Measurements from ENCODE around the gene RITA1.

The RITA1 gene

DNA sequence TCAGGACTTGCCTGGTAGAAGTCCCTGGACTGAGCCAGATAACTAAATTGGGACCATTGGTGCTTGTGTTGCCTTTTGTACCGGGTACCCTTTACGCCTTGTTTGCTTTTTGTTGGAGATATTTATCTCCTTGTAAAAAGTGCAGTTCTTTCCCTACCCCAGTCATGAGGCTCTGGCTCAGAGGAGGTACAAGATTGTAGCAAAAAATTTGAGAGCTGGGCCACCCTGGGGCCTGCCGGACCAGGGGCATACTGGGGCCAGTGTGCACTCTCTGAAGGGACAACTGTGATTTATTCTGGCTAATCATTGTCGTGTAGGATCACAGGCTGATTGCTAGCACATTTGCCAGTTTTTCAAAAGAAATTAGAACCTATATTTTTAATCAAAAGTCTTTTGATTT, 49.0 kb downstream of the RITA1 start:
- H3K4me2 ChIP-seq (ENCODE audit: low read length) = no peak overlapping the region
- no peak overlapping the region for H3K4me3 ChIP-seq (ENCODE audit: low read length)
- H4K20me1 ChIP-seq (ENCODE audit: control insufficient read depth, insufficient read depth, low read depth, low read length) = no peaks in the 10 kb centered on the region
- TF ChIP-seq EZH2phosphoT487 (IDR thresholded peaks at IDR 0.05; ENCODE audit: borderline replicate concordance, low read length) = no peak
- TF ChIP-seq, protein P1, sequence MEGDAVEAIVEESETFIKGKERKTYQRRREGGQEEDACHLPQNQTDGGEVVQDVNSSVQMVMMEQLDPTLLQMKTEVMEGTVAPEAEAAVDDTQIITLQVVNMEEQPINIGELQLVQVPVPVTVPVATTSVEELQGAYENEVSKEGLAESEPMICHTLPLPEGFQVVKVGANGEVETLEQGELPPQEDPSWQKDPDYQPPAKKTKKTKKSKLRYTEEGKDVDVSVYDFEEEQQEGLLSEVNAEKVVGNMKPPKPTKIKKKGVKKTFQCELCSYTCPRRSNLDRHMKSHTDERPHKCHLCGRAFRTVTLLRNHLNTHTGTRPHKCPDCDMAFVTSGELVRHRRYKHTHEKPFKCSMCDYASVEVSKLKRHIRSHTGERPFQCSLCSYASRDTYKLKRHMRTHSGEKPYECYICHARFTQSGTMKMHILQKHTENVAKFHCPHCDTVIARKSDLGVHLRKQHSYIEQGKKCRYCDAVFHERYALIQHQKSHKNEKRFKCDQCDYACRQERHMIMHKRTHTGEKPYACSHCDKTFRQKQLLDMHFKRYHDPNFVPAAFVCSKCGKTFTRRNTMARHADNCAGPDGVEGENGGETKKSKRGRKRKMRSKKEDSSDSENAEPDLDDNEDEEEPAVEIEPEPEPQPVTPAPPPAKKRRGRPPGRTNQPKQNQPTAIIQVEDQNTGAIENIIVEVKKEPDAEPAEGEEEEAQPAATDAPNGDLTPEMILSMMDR (IDR thresholded peaks at IDR 0.05; ENCODE audit: low read depth, low read length, poor library complexity, severe bottlenecking) = no peak
- H3K79me2 ChIP-seq (ENCODE audit: control insufficient read depth, low read length) = peaks cover 88% of the 10 kb centered on the region
- peaks cover 16% of the 10 kb centered on the region for H3F3A ChIP-seq (ENCODE audit: control insufficient read depth, insufficient read depth)
- H3K9me2 ChIP-seq (replicated peaks; ENCODE audit: control insufficient read depth, low read length) = no peaks in the 10 kb centered on the region
- H3K9me3 ChIP-seq (ENCODE audit: control insufficient read depth, insufficient read depth, low read length) = no peaks in the 10 kb centered on the region
- H3K27me3 ChIP-seq (ENCODE audit: control insufficient read depth, low read length) = no peaks in the 10 kb centered on the region
- peaks cover 97% of the 10 kb centered on the region for H3K36me3 ChIP-seq (ENCODE audit: control insufficient read depth, low read length)
- H3K27ac ChIP-seq (ENCODE audit: low read depth, low read length) = no peak overlapping the region
- H3K4me1 ChIP-seq (ENCODE audit: control insufficient read depth, low read length) = peaks cover 98% of the 10 kb centered on the region

DNA sequence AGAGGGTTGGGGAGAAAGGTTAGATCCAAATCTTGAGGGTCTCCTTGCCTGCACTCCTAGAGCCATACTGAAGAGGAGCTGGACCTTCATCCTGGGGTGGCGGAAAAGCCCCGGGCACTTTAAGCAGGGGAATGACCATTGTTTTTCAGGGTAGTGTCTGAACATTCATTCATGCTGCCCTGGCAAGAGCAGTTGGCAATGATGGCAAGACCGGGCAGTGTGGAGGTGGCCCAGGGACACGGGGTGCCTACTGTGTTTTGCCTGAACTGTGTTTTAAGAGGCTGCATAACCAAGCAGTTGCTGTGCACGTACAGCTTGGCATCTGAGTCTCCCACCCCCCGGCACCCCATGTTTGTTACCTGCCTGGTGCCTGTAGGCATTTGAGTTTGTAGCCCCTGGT, 50.5 kb downstream of the RITA1 start:
- H3K4me2 ChIP-seq (ENCODE audit: low read length) = peak overlapping the region; percentile 4; the same call in 1 of the 2 replicates
- H3K36me3 ChIP-seq (ENCODE audit: control insufficient read depth, low read length) = peaks cover 94% of the 10 kb centered on the region
- TF ChIP-seq EZH2phosphoT487 (IDR thresholded peaks at IDR 0.05; ENCODE audit: borderline replicate concordance, low read length) = no peak
- TF ChIP-seq, protein P1 (IDR thresholded peaks at IDR 0.05; ENCODE audit: low read depth, low read length, poor library complexity, severe bottlenecking) = no peak
- H3F3A ChIP-seq (ENCODE audit: control insufficient read depth, insufficient read depth) = peaks cover 13% of the 10 kb centered on the region
- H3K27ac ChIP-seq (ENCODE audit: low read depth, low read length) = no peak overlapping the region
- H3K4me3 ChIP-seq (ENCODE audit: low read length) = no peak overlapping the region
- no peaks in the 10 kb centered on the region for H3K9me2 ChIP-seq (replicated peaks; ENCODE audit: control insufficient read depth, low read length)
- peaks cover 95% of the 10 kb centered on the region for H3K79me2 ChIP-seq (ENCODE audit: control insufficient read depth, low read length)
- peaks cover 98% of the 10 kb centered on the region for H3K4me1 ChIP-seq (ENCODE audit: control insufficient read depth, low read length)
- H4K20me1 ChIP-seq (ENCODE audit: control insufficient read depth, insufficient read depth, low read depth, low read length) = peaks cover 5% of the 10 kb centered on the region; the same call in 1 of the 2 replicates
- no peaks in the 10 kb centered on the region for H3K27me3 ChIP-seq (ENCODE audit: control insufficient read depth, low read length)
- no peaks in the 10 kb centered on the region for H3K9me3 ChIP-seq (ENCODE audit: control insufficient read depth, insufficient read depth, low read length)

DNA sequence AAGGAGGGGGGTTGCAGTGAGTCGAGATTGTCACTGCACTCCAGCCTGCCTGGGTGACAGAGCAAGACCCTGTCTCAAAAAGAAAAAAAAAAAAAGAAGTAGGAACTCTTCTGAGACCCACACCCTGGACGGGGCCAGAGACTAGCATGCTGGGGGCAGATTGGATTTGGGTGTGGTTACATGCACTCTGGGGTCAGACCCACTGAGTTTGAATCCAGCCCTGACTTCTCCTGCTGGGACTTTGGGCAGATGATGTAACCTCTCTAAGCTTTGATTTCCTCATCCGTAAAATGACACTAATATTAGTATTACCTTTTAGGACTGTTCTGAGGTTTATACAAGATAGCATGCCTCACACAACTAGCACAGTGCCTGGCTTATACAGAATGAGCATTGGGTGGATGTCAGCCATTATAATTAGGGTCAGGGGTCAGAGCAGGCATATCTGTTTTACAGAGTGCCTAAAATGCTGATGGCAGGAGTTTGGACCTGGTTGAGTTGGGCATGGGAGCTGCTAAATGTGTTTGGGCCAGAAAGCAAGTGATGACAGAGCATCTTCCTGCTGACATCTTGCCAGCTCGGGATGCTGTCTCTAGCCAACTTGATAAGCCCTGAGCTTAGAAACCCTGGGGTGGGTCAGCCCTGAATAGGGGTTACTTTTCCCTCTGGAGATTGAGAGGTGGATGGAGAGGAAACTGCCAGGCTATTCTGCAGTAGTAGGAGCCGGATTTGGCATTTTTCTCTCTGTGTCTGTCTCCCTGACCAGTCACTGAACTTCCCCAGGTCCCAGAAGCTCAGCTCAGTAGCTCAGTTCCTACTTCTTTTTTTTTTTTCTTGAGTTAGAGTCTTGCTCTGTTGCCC, 51.2 kb downstream of the RITA1 start:
- Histone ChIP-seq H3K9me3 (ENCODE audit: control insufficient read depth, insufficient read depth, low read length) (no peaks in the 10 kb centered on the region), H3K79me2 (ENCODE audit: control insufficient read depth, low read length) (peaks cover 95% of the 10 kb centered on the region), H3K27me3 (ENCODE audit: control insufficient read depth, low read length) (no peaks in the 10 kb centered on the region), H3K4me1 (ENCODE audit: control insufficient read depth, low read length) (peaks cover 93% of the 10 kb centered on the region), H3K36me3 (ENCODE audit: control insufficient read depth, low read length) (peaks cover 94% of the 10 kb centered on the region), H3K9me2 (replicated peaks; ENCODE audit: control insufficient read depth, low read length) (no peaks in the 10 kb centered on the region), H3K4me3 (ENCODE audit: low read length) (no peak overlapping the region), H3K4me2 (ENCODE audit: low read length) (peak overlapping the region; percentile 24; the same call in 1 of the 2 replicates), H3F3A (ENCODE audit: control insufficient read depth, insufficient read depth) (peaks cover 13% of the 10 kb centered on the region), H4K20me1 (ENCODE audit: control insufficient read depth, insufficient read depth, low read depth, low read length) (peaks cover 11% of the 10 kb centered on the region), H3K27ac (ENCODE audit: low read depth, low read length) (no peak overlapping the region)
- TF ChIP-seq EZH2phosphoT487 (IDR thresholded peaks at IDR 0.05; ENCODE audit: borderline replicate concordance, low read length) = no peak
- TF ChIP-seq, protein P1 (IDR thresholded peaks at IDR 0.05; ENCODE audit: low read depth, low read length, poor library complexity, severe bottlenecking) = no peak
